HepG2 (cell line): ENCODE results near the gene KREMEN1. TPM values are rescaled to one million over a fixed set of nuclear protein-coding genes. Genes with fewer than 3 reads are reported as not detected.

Source experiments
- AHDC1 ChIP-seq: sonication (generic); formaldehyde crosslinking; IDR thresholded peaks from 2 replicates; pipeline ENCODE4 v1.5.1; 2020; ENCODE audit warnings: mild to moderate bottlenecking, missing genetic modification reagents, borderline replicate concordance
- ASH2L ChIP-seq: fragments of 300-600, 200-600 bp; sonication (generic); IDR thresholded peaks from 2 replicates; pipeline ENCODE4 v1.7.0; 2017; ENCODE audit warnings: low read depth, mild to moderate bottlenecking, moderate library complexity, mixed read lengths, low read length; ENCODE audit not compliant: insufficient read length
- BATF2 ChIP-seq: sonication (generic); formaldehyde crosslinking; IDR thresholded peaks from 2 replicates; pipeline ENCODE4 v1.8.0; 2022; ENCODE audit warnings: mild to moderate bottlenecking, missing genetic modification reagents, moderate library complexity
- FOXP1 ChIP-seq, 2 experiments: fragments of 450-650 bp in 1 of 2; IDR thresholded peaks; 2 replicates each; pipeline ENCODE4 v1.6.1; 2017 to 2018; ENCODE audit warnings: antibody characterized with exemption in 1 of 2
- HNF4G ChIP-seq, 2 experiments: sonication (generic) in 1 of 2; formaldehyde crosslinking in 1 of 2; IDR thresholded peaks; 2 replicates each; pipeline versions ENCODE4 v1.4.0 to v1.6.1; 2011 to 2020; ENCODE audit warnings: borderline replicate concordance in 2 of 2, low read depth in 2 of 2, mild to moderate bottlenecking in 2 of 2, low read length in 1 of 2, missing genetic modification reagents in 1 of 2, moderate library complexity in 1 of 2
- MAFG ChIP-seq: sonication (generic); formaldehyde crosslinking; IDR thresholded peaks from 2 replicates; pipeline ENCODE4 v1.5.1; 2020; ENCODE audit warnings: mild to moderate bottlenecking, missing genetic modification reagents
- RXRB ChIP-seq: IDR thresholded peaks from 2 replicates; pipeline ENCODE4 v1.6.1; 2016; ENCODE audit warnings: borderline replicate concordance, missing genetic modification reagents, missing compliant biosample characterization
- STAT5B ChIP-seq: sonication (generic); formaldehyde crosslinking; IDR thresholded peaks from 2 replicates; pipeline ENCODE4 v1.4.0; 2020; ENCODE audit warnings: missing genetic modification reagents
- SUZ12 ChIP-seq: fragments of 150-350 bp; IDR thresholded peaks from 2 replicates; pipeline ENCODE4 v1.6.1; 2014; ENCODE audit warnings: low read depth, low read length
- ZBTB14 ChIP-seq: sonication (generic); formaldehyde crosslinking; IDR thresholded peaks from 2 replicates; pipeline ENCODE4 v1.4.0; 2020; ENCODE audit warnings: missing genetic modification reagents
- ZBTB7B ChIP-seq: sonication (generic); formaldehyde crosslinking; IDR thresholded peaks from 2 replicates; pipeline ENCODE4 v1.4.0; 2020; ENCODE audit warnings: missing genetic modification reagents
- ZNF580 ChIP-seq: IDR thresholded peaks from 2 replicates; pipeline ENCODE4 v1.6.1; 2016; ENCODE audit warnings: low read depth, borderline replicate concordance
- ZNF598 ChIP-seq: sonication (generic); formaldehyde crosslinking; IDR thresholded peaks from 2 replicates; pipeline ENCODE4 v1.5.1; 2020; ENCODE audit warnings: mild to moderate bottlenecking, missing genetic modification reagents, borderline replicate concordance
- ZNF724P ChIP-seq: sonication (generic); formaldehyde crosslinking; IDR thresholded peaks from 2 replicates; pipeline ENCODE4 v1.8.0; 2022; ENCODE audit warnings: missing genetic modification reagents, borderline replicate concordance
- polyA plus RNA-seq, 8 experiments: library from polyadenylated mRNA; depleted of rRNA in 3 of 8; stranded (reverse) in 7 of 8; unstranded in 1 of 8; fragments of >200 nt; fragmentation: Illumina TruSeq in 4 of 8; extraction: Trizol in 4 of 8; gene quantifications; 2 replicates each; pipeline versions ENCODE4 v1.2.1 to v1.2.3, GENCODE V29; 2011 to 2016; ENCODE audit warnings: low read depth in 4 of 8, missing spikeins in 1 of 8, mixed read lengths in 1 of 8; ENCODE audit not compliant: insufficient read depth in 1 of 8
- total RNA-seq, 5 experiments: library from RNA; depleted of rRNA; stranded (reverse); fragments of >200 nt; fragmentation: Illumina TruSeq; extraction: Trizol; gene quantifications; 2 replicates each; pipeline ENCODE4 v1.2.3, GENCODE V29; 2016; ENCODE audit warnings: low read depth in 1 of 5
- TF ChIP-seq, protein P1 (sequence below): sonication (generic); formaldehyde crosslinking; IDR thresholded peaks from 2 replicates; pipeline ENCODE4 v1.9.0; 2022; ENCODE audit warnings: missing genetic modification reagents, mild to moderate bottlenecking, borderline replicate concordance
- TF ChIP-seq, protein P2 (sequence below), 2 experiments: sonication (generic) in 1 of 2; formaldehyde crosslinking in 1 of 2; IDR thresholded peaks; 2 replicates each; pipeline versions ENCODE4 v1.4.0 to v1.6.1; 2018 to 2020; ENCODE audit warnings: missing genetic modification reagents in 2 of 2, borderline replicate concordance in 1 of 2, low read depth in 1 of 2, mild to moderate bottlenecking in 1 of 2, missing biosample characterization in 1 of 2

KREMEN1 gene
- total and polyA plus RNA-seq, 2 of the 13 experiments (the other 11 are each of a cell fraction or from before 2014, with no cell fraction given) = 9.8 to 13.8 TPM

DNA sequence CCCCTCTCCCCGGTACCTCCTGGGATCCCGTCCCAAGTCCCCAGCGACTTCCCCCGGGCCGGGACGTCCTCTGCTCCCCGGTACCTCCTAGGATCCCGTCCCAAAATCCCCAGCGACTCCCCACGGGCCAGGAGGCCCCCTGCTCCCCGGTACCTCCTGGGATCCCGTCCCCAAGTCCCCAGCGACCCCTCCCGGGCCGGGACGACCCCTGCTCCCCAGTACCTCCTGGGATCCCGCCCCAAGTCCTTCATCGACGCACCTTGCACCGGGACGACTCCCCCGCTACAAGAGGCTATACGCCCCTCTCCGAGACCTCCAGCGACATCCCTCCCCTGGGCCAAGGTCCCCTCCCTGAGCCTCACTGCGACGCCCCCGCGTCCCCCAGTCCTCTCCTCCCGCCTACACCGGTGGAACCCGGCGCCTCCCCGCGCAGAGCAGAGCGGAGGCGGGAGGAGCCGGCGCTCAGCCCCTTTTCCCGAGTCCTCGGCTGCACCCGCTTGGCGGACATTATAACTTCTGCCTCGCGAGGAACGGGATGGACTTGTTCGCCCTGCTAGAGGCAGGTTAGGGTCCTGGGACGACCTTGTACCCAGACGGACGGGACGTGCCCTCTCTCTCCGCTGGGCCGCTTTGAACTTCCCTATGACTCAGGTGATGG is 912 bp downstream of the KREMEN1 start (continued):
- TF ChIP-seq ZBTB14 (CRISPR knock-in tag) (no peak), ZNF598 (CRISPR knock-in tag) (no peak), ZBTB7B (peak; percentile 23; the same call in 1 of the 2 replicates), HNF4G (IDR thresholded peaks at IDR 0.05; ENCODE audit: borderline replicate concordance, low read depth, low read length) (no peak), HNF4G (CRISPR knock-in tag; IDR thresholded peaks at IDR 0.05; ENCODE audit: borderline replicate concordance, low read depth) (no peak), STAT5B (CRISPR knock-in tag) (no peak), FOXP1 (IDR thresholded peaks at IDR 0.05) (no peak), FOXP1 (CRISPR knock-in tag; IDR thresholded peaks at IDR 0.05) (no peak), SUZ12 (no peak), ZNF580 (no peak), ASH2L (no peak), AHDC1 (CRISPR knock-in tag) (0 out of 2 replicates have a peak, but pooled peaks have one; percentile 3), MAFG (CRISPR knock-in tag) (no peak), BATF2 (no peak), RXRB (CRISPR knock-in tag) (no peak), ZNF724P (no peak)
- TF ChIP-seq, protein P1, sequence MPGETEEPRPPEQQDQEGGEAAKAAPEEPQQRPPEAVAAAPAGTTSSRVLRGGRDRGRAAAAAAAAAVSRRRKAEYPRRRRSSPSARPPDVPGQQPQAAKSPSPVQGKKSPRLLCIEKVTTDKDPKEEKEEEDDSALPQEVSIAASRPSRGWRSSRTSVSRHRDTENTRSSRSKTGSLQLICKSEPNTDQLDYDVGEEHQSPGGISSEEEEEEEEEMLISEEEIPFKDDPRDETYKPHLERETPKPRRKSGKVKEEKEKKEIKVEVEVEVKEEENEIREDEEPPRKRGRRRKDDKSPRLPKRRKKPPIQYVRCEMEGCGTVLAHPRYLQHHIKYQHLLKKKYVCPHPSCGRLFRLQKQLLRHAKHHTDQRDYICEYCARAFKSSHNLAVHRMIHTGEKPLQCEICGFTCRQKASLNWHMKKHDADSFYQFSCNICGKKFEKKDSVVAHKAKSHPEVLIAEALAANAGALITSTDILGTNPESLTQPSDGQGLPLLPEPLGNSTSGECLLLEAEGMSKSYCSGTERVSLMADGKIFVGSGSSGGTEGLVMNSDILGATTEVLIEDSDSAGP (CRISPR knock-in tag) = peak; percentile 41; the same call in 1 of the 2 replicates
- TF ChIP-seq, protein P2, sequence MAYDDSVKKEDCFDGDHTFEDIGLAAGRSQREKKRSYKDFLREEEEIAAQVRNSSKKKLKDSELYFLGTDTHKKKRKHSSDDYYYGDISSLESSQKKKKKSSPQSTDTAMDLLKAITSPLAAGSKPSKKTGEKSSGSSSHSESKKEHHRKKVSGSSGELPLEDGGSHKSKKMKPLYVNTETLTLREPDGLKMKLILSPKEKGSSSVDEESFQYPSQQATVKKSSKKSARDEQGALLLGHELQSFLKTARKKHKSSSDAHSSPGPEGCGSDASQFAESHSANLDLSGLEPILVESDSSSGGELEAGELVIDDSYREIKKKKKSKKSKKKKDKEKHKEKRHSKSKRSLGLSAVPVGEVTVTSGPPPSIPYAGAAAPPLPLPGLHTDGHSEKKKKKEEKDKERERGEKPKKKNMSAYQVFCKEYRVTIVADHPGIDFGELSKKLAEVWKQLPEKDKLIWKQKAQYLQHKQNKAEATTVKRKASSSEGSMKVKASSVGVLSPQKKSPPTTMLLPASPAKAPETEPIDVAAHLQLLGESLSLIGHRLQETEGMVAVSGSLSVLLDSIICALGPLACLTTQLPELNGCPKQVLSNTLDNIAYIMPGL (CRISPR knock-in tag; IDR thresholded peaks at IDR 0.05; ENCODE audit: borderline replicate concordance in 1 of 2, low read depth in 1 of 2) = peak in 1 of 2 experiments; percentile 33; a peak in 1 of 4 replicates
